ENCODE results near the gene PCIF1.
"Not testable (repeated sequence)": the region's sequence is repeated elsewhere in the genome, so short reads cannot be mapped to it uniquely, and the experiment has no call there.

The PCIF1 gene

DNA sequence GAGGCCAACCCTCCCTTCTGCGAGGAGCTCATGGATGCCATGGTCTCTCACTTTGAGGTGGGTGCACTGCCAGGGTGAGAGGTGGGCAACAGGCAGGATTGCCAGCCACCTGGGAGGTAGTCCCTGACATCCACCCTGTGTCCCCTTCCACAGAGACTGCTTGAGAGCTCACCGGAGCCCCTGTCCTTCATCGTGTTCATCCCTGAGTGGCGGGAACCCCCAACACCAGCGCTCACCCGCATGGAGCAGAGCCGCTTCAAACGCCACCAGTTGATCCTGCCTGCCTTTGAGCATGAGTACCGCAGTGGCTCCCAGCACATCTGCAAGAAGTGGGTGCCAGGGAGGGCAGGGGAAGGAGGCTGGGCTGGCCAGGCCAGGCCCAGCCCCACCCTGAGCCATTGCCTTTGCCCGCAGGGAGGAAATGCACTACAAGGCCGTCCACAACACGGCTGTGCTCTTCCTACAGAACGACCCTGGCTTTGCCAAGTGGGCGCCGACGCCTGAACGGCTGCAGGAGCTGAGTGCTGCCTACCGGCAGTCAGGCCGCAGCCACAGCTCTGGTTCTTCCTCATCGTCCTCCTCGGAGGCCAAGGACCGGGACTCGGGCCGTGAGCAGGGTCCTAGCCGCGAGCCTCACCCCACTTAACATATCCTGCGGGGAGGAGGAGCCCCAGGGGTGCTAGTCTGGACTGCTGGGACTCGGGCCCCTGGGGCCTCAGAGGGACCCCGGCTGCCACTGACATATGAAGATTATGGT is 12.8 kb downstream of the PCIF1 start:
- no peak for DNase-seq (ENCODE audit: low spot score)

DNA sequence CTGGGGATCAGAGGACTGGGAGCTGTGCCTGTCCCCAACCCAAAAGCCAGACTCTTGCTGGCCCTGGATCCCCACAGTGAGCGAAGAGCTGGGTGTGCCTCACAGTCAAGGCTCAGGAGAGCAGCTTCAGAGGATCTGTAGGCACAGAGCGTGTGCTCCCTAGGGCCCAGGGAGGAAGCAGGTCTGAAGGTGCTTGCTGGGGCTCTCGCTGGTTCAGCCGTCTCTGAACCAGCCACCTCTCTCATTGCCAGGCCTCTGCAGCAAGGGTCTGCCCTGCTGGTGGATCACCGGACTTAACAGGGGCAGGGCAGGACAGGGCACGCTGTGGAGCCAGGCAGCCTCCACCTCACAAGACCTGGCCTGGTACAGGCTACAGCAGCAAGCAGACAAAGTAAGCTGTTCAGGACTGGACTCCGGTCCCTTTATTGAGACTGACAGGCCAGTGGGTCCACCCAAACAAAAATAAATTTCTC is 13.8 kb downstream of the PCIF1 start:
- DNase-seq (ENCODE audit: low spot score) = no peak

DNA sequence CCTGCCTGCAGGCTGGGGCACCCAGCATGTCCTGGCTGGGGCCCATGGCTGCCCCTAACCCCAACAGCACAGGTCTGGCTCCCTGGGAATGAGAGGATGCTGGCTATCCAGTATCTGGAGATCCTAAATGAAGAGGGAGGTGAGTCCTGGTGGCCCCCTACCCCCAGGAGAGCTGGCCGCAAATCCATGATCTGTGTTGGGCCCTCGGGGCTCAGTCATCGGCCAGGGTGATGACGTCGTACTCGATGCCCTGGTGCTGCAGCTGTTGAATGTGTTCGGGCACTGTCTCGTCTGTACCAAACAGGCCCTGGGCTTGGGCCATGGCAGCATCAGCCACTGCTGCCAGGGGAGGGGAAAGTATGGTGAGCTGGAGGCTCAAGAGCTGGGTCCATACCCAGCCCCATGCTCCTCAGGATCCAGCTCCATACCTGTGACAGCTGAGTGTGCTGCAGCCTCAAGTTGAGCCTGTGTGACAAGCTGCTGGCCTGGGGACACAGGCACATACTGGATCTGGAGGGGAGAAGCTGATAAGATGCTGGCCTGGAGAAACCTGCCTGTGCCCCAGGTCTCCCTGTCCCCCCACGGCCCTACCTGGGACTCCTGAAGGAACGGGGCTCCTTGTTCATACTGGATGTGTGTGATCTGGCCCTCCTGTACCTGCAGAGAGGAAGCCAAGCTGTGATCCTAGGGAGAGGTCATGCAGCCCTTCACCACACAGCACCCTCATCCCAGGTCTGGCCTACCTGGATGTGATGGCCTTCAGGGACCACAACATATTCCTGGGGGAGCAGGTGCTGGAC is 14.5 kb downstream of the PCIF1 start:
- no peak for DNase-seq (ENCODE audit: low spot score)

DNA sequence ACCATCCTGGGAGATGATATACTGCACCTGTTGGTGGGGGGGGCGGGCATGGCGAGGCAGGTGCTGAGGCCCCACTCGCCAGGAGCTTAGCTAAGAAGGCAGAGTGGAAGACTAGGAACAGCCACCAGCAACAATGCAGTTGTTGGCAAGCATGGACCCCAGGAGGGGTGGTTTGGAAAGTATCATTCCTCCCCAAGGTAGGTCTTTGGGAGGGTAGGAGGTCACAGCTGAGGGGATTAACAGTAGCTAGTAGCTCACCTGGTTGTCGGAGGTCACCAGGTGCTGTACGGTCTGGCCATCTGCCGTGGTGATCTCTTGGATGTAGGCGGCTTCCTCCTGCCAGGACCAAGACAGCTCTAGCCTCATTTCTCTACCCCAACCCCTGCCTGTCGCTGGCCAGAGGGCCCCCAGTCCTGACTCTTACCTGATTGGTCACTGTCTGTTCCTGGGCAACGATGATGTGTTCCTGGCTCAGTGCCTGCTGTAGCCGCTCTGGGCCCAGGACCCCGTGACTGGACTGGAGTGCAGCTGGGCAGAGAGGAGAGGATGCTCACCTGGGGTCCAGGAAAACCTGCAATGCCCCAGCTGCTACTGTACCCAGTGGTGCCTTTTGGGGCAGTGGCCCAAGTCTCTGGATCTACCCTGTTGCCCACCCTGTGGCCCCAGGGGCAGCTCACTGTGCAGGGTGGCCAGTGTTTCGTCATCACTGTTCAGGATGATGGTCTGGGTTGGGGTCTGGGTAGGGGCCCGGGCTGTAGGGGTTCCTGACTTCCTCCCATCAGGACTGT is 15.3 kb downstream of the PCIF1 start:
- no peak for DNase-seq (ENCODE audit: low spot score)

DNA sequence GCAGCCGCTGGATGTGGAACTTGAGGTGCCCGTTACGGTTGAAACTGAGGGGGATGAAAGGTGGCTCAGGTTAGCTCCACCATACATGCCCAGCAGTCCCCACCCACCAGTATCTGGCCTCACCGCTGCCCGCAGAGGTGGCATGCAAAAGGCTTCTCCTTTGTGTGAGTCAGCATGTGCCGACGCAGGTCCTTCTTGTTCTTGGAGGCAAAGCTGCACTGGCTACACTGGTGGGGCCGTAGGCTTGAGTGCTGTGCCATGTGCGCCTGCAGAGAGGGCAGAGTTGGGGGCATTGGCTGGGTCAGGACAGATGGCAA is 15.8 kb downstream of the PCIF1 start:
- DNase-seq (ENCODE audit: low spot score) = no peak

DNA sequence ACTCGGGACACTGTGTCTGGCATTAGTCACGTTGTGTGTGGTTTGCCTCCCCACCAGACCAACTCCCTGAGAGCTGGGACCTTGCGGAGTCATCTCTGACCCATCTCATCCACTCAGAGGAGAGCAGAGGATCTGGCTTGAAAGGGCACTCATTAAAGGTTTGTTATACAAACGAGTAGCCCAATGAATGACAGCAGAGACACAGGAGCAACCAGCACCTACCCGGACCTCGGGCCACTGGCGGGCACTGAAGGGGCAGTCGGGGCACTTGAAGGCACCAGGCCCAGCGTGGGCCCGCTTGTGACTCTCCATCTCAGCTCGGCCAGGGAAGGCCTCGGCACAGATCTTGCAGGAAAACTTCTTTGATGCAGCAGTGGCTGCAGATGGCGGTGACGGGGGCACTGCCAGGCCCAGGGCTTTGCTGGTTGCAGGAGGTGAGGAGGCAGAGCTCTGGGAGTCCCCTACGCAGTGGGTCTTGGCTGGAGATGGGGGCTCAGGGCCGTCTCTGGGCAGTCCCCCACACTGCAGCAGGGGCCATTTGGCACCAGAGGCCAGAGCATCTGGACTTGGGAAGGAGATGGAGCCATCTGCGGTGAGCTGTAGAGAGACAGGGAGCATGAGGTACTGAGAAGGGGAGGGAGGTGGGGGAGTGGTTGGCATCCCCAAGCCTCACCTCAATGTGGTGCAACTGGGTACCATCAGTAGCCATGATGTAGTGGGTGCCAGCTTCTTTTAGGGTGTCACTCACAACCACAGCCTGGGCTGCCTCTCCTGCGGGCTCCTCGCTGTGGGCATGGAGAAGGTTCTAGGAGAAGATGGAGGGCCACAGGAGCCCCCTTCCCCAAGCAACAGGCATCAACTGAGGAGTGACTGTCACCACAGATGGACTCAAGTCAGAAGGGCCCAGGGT is 17.7 kb downstream of the PCIF1 start:
- no peak for DNase-seq (ENCODE audit: low spot score)

DNA sequence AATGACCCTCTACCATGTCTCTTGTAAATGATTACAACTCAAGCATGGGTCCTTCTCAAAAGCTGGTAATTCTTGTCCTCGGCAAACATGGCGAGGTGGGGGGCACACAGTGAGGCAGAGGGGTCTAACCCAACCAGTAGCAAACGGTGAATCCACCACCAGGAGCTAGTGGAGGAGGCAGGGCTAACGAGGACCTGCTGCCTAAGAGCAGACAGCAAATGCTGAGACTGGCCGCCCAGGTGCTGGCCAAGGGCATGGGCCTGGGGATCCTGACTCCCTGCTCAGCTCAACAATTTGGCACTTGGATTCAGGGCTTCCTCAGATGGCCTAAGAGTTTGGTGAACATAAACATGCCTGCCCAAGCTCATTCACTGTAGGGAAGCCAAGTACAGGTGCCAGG is 18.4 kb downstream of the PCIF1 start:
- no peak for DNase-seq (ENCODE audit: low spot score)

DNA sequence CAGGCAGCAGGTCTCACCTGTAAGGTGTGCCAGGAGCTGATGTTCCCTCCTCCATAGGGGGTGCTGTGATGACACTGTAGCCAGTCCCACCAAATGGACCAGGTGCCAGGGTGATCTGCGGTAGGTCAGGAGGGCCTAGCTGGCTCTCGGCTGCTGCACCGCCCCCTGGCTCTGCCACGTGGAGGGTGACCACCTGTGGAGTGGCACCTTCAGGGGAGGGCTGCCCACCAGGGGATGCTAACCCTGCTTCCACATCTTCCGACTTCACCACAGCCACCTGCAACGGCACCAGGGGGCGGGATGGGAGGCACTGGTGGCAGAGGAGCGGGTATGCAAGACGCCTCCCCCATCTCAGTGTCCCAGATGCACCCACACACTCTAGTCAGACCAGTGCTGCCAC is 19.2 kb downstream of the PCIF1 start:
- DNase-seq (ENCODE audit: low spot score) = no peak

DNA sequence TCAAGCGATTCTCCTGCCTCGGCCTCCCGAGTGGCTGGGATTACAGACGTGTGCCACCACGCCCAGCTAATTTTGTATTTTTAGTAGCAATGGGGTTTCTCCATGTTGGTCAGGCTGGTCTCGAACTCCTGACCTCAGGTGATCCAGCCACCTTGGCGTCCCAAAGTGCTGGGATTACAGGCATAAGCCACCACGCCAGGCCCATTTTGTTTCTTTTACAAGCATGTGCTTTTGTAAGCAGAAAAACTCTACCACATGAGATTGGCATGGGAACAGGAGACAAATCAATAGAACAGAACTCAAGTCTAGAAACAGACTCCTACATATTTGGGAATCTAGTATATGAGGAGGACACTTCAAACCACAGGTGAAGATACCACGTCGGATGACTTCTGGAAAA is 21.8 kb downstream of the PCIF1 start:
- not testable (repeated sequence) for DNase-seq (ENCODE audit: low spot score)

DNA sequence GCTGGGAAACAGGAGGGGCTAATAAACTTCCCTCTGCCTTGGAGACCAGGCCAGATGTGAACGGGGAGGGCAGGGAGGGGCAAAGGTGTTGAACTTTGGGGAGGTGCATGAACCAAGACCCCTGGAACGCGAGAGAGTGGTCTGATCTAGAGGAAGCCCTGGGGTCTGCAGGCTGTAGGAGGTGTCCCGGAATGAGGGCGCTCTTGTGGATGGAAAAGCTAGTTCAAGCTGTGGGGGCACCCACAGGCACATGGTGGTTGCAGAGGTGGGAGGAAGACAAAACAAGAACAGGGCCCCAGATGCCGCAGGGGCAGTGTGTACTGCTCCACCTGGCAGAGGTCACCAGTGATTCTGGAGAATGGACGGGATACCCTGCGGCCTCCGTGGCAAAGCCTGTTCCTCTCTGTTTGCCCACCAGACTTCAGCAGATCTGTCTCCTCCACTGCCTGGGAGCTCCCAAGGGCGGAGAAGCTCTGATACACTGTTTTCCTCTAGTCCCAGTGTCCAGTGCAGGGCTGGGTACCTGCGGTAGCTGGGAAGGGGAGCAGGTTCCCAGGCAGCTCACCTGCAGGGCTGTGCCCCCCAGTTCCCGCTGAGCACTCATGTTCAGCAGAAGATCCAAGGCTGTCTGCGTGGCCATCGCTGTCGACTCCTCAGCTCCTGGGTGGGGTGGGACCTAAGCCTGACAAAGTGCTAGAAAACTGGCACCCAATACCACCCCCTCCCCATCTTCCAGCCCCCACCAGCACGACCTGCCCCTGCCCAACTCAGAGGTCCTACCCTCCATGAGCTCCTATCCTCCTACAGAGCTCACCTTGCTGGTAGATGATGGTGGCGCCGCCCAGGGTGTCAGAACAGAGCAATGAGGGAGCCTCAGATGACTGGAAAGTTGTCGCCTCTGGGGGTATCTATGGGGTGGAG is 22.8 kb downstream of the PCIF1 start:
- DNase-seq (ENCODE audit: low spot score) = no peak

DNA sequence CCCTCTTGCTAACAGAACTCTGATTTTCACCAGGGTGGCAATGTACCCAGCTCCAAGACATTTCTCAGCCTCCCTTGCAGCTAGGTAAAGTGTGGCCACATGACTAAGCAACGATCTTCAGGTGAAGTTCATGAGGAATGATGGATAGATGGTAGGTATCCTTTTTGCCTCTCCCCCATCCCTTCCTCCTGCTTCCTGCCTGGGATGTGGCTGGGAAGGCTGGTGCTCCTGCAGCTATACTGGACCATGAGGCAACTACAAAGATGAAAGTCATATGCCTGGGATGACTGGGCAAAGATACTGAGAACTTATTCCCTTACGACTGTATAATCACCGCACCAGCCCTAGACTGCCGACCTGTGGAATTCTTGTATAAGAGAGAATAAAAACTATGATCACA is 24.1 kb downstream of the PCIF1 start:
- DNase-seq (ENCODE audit: low spot score) = no peak

DNA sequence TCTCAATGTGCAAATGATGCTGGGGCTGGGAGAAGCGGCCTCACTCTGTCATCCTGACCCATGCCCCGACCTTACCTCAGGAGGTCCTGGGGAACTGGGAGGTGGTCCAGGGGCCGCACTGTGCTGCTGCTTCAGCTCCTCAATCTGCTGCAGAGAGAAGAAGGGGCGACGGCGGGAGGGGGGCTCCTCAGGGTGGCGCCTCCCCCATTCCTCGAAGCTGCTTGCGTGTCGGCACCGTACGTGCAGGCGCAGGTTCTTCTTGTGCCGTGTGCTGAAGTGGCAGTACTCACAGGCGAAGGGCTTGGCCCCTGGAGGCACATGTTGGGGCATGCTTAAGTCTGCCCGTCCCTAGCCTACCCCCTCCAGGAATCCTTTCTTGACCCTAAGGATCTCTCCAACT is 24.6 kb downstream of the PCIF1 start:
- no peak for DNase-seq (ENCODE audit: low spot score)

DNA sequence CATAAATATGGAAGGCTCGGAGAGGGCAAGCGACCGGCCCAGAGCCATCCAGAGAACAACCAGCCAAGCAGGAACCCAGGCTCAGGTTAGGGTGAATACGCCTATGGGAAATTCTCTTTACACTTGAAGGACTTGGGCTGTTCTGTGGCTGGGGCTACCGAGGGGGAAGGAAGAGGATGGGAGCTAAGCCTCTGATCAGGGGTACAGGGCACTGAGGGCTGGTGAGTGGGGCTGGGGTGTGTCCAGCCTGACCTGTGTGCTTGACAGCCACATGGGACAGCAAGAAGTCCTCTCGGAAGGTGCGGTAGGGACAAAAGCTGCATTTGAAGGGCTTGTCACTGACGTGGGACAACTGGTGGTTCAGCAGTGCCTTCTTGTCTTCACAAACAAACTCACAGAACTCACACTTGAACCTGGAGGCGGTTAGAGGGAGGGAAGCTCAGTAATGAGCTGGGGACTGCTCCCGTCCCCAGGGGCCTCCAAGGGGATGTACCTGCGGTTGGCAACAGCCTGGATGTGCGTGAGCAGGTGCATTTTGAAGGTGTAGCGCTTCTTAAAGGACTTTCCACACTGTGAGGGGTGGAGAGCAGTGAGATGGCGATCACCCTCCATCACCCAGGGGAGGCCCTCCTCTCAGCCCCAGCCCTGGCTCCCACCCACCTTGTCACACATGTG is 25.6 kb downstream of the PCIF1 start:
- no peak for DNase-seq (ENCODE audit: low spot score)

DNA sequence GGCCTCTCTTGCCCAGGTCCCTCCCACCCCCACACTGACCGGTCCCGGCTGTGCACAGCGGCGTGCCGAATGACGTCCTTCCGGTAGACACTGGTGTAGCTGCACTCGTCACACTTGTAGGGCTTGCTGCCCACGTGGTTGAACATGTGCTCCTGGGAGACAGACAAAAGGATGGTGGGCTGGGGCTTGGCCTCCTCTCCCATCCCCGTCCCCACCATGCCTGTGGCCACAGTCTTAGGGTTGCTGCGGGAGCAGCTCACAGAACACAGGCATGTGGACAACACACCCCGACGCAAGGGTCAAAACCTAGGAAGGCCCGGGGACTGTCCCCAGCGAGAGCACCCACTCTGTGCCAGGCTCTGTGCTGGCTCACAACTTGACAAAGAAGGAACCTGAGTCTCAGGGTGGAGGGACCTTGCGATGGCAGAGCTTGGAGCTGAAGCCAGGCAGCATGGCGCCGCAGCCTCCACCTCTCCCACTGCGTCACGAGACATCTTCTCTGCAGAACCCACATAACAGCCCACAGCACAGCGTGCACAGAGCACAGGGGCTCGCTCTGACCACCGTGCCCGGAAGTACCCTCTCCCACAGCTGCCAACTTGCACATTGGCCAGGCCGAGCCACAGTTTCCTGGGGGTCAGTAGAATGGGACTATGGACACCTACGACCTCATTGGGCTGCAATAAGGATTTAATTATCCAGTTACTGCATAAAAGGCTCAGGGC is 27.7 kb downstream of the PCIF1 start:
- no peak for DNase-seq (ENCODE audit: low spot score)

DNA sequence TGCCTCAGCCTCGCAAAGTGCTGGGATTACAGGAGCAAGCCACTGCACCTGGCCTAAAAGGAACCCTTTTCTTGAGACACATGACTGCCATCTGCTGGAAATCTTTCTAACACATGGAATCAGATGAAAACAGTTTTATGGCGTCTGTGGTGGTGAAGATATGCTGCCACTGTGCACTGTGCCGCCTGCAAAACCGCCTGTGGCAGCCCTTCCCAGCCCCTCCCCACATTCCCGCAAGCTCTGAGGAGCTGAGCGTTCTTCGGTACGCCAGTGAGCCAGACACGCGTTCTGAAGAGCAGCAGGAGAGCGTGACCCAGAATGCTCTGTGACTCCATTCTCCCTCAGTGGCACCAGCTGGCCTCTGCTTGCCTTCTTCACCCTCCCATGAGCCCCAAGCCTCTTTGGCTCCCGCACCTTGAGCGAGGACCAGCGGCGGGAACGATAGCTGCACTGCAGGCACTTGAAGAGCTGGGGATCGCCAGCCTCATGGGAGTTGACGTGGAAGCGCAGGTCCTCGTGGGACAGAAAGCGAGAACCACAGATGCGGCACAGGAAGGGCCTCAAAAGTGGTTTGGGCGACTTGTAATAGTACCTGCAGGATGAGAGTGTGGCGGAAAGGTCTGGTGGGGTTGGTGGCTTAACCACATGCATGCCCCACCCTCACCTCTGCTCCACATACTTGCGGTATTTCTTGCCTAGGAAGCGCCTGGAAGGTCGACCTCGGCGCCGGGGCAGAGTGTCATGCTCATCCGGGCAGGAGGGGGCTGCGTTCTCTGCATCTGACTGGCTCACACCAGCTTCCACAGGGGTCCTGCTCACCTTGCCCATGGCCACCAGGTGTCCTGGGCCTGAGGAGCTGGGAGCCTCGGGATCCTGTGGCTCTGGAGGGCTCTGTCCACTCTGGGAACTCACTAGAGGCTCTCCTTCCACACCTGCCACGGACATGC is 28.8 kb downstream of the PCIF1 start:
- no peak for DNase-seq (ENCODE audit: low spot score)

DNA sequence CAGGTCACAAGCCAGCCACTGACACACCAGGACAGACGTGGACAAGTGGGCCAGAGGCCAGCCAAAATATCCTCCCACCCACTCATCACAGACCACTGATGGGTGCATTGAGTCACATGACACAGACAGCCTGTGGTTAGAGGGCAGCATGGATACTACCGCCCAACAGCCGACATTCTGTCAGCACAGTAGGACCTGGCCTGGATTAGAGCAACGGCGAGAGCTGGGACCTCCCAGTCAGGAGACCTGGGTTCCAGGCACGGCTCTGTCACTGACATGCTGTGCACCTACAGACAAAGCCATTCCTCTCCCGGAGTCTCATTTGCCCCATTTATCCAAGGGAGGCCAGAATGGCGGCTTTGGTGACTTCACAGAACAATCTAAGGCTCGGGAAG is 29.5 kb downstream of the PCIF1 start:
- no peak for DNase-seq (ENCODE audit: low spot score)

DNA sequence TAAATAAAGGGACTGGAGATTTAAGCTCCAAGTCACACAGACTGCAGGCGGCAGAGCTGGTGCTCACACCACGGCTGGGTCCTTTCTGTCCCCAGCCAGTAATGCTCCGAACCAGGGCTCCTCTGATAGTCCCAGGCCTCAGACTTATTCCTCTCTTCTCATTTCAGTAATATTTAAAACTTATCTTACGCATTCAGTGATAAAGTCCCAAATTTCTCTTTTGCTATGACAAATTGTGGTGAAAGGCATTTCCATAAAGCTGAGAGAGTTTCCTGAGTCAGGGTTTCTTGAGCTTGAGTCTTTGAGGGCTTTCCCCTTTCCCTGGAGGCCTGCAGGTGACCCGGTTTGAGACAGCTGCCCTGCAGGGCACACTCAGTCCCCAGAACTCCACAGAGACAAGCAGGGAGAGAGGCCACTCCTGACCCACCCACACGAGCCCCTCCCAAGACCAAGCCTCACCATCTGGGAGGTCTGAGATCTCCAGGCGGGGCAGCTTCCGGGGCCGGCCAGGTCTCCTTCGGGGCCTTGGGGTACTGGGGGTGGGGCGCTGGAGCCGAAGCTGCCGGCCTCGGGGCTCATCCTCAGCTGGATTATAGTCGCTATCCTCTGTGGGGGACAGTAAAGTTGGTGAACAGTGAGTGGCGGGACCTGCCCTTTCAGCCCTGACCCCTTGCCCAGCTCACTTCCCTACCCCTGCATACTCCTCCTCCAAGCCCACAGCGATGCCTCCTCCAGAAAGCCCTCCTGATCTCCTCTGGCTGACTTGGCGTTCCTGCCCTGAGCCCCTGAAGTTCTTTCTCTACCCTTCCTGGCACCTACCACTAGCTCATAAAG is 30.9 kb downstream of the PCIF1 start:
- DNase-seq (ENCODE audit: low spot score) = no peak

Measured in iPS-NIHi11 (cell line).